Neural cell (in vitro differentiated cells): ENCODE measurements around the gene EMILIN1. TPM values are rescaled to one million over a fixed set of nuclear protein-coding genes. Genes with fewer than 3 reads are reported as not detected.
A peak's percentile ranks its signal among the peaks of the same experiment; 100 is the strongest.

Source experiments
- H2AFZ ChIP-seq: fragments of 200-600, 300-800 bp; sonication (generic), shearing (Covaris generic); 2 replicates; pipeline ENCODE4 v1.6.0; 2014; ENCODE audit warnings: low read depth, mild to moderate bottlenecking, antibody characterized with exemption, low read length, moderate library complexity
- H3F3A ChIP-seq: fragments of 200-600 bp; shearing (Covaris generic); 2 replicates; pipeline ENCODE4 v1.6.1; 2016; ENCODE audit warnings: mild to moderate bottlenecking, moderate library complexity, mixed read lengths, antibody characterized with exemption, low read length; ENCODE audit not compliant: insufficient read depth, poor library complexity, severe bottlenecking
- H3K27ac ChIP-seq: fragments of 200-600, 300-800 bp; sonication (generic), shearing (Covaris generic); 2 replicates; pipeline ENCODE4 v1.5.1; 2014; ENCODE audit warnings: mild to moderate bottlenecking, low read length, moderate library complexity
- H3K27me3 ChIP-seq: fragments of 300-800, 200-600 bp; sonication (generic), shearing (Covaris generic); 2 replicates; pipeline ENCODE4 v1.6.0; 2014; ENCODE audit warnings: mild to moderate bottlenecking, low read depth, low read length, moderate library complexity; ENCODE audit not compliant: insufficient read depth
- H3K36me3 ChIP-seq: fragments of 300-800, 200-600 bp; sonication (generic), shearing (Covaris generic); 2 replicates; pipeline ENCODE4 v1.5.1; 2014; ENCODE audit warnings: mild to moderate bottlenecking, antibody characterized with exemption, low read length, moderate library complexity; ENCODE audit not compliant: insufficient read depth
- H3K4me2 ChIP-seq: fragments of 300-800, 200-600 bp; sonication (generic), shearing (Covaris generic); 2 replicates; pipeline ENCODE4 v1.6.0; 2014; ENCODE audit warnings: mild to moderate bottlenecking, low read length
- H3K4me3 ChIP-seq: fragments of 300-800, 200-600 bp; sonication (generic), shearing (Covaris generic); 2 replicates; pipeline ENCODE4 v1.5.1; 2014; ENCODE audit warnings: mild to moderate bottlenecking, low read length, moderate library complexity
- H3K79me2 ChIP-seq: fragments of 200-600 bp; shearing (Covaris generic); replicated peaks from 2 replicates; pipeline ENCODE4 v1.6.0; 2014; ENCODE audit warnings: mild to moderate bottlenecking, low read length, moderate library complexity; ENCODE audit not compliant: insufficient read depth
- H3K9ac ChIP-seq: fragments of 300-800, 200-600 bp; sonication (generic), shearing (Covaris generic); 2 replicates; pipeline ENCODE4 v1.6.1; 2016; ENCODE audit warnings: mild to moderate bottlenecking, low read length, mixed read lengths
- H3K9me2 ChIP-seq: fragments of 200-600 bp; shearing (Covaris generic); 2 replicates; pipeline ENCODE4 v1.6.1; 2016; ENCODE audit warnings: mild to moderate bottlenecking, low read length, mixed read lengths; ENCODE audit not compliant: insufficient read depth
- H3K9me3 ChIP-seq: fragments of 200-600, 300-800 bp; sonication (generic), shearing (Covaris generic); 2 replicates; pipeline ENCODE4 v1.6.1; 2016; ENCODE audit warnings: mild to moderate bottlenecking, mixed run types, low read length, moderate library complexity, mixed read lengths
- H4K20me1 ChIP-seq: fragments of 200-600 bp; shearing (Covaris generic); 2 replicates; pipeline ENCODE4 v1.6.1; 2016; ENCODE audit warnings: mild to moderate bottlenecking, mixed run types; ENCODE audit not compliant: insufficient read depth
- EP300 ChIP-seq: fragments of 450-650 bp; conservative IDR thresholded peaks from 2 replicates; pipeline ENCODE4 v1.6.1; 2014; ENCODE audit warnings: antibody characterized with exemption, mild to moderate bottlenecking, moderate library complexity; ENCODE audit not compliant: poor library complexity, severe bottlenecking
- EZH2 ChIP-seq: fragments of 200-600, 300-800 bp; shearing (Covaris generic), sonication (generic); IDR thresholded peaks from 2 replicates; pipeline ENCODE4 v1.6.1; 2014; ENCODE audit warnings: antibody characterized with exemption, low read length, borderline replicate concordance, mild to moderate bottlenecking; ENCODE audit not compliant: insufficient read depth, poor library complexity, severe bottlenecking
- MXI1 ChIP-seq: fragments of 450-650 bp; conservative IDR thresholded peaks from 2 replicates; pipeline ENCODE4 v1.6.1; 2014; ENCODE audit warnings: antibody characterized with exemption, mild to moderate bottlenecking; ENCODE audit not compliant: poor library complexity, severe bottlenecking
- POLR2AphosphoS5 ChIP-seq: IDR thresholded peaks from 2 replicates; pipeline ENCODE4 v1.6.1; 2012
- RAD21 ChIP-seq: fragments of 450-650 bp; conservative IDR thresholded peaks from 2 replicates; pipeline ENCODE4 v1.6.1; 2014; ENCODE audit warnings: antibody characterized with exemption, mild to moderate bottlenecking, moderate library complexity
- SMC3 ChIP-seq: fragments of 450-650 bp; conservative IDR thresholded peaks from 2 replicates; pipeline ENCODE4 v1.6.1; 2014; ENCODE audit warnings: antibody characterized with exemption, mild to moderate bottlenecking, moderate library complexity; ENCODE audit not compliant: poor library complexity
- TAF1 ChIP-seq: IDR thresholded peaks from 2 replicates; pipeline ENCODE4 v1.6.1; 2012; ENCODE audit warnings: low read depth
- polyA plus RNA-seq: library from polyadenylated mRNA; depleted of rRNA; stranded (reverse); fragments of >200 nt; gene quantifications from 2 replicates; pipeline ENCODE4 v1.2.3, GENCODE V29; 2014
- TF ChIP-seq, protein P1 (sequence below): IDR thresholded peaks from 2 replicates; pipeline ENCODE4 v1.6.1; 2012; ENCODE audit warnings: borderline replicate concordance
- TF ChIP-seq, protein P2 (sequence below): fragments of 450-650 bp; IDR thresholded peaks from 2 replicates; pipeline ENCODE4 v1.5.1; 2014; ENCODE audit warnings: antibody characterized with exemption, mild to moderate bottlenecking, moderate library complexity; ENCODE audit not compliant: poor library complexity, severe bottlenecking

The EMILIN1 gene
- polyA plus RNA-seq, 1 donor from 2014 or later: 1.3 TPM

DNA sequence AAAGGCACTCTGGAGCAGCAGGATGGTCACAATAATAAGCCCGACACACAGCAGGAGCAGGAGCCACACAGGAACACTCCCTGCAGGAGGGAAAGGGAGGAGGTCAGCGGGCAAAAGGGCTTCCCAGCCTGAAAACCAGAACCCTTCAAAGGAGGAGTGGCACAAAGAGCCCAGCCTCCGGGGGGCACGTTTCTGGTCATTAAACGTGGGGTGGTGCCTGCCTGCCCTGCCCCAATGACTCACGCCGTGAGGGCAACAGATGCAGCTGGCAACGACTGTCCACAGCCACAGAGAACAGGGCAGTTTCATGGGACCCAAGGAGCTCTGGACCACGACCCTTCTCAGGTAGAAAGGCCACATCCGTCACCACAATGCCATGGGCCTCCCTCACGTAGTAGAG, 53.0 kb downstream of the EMILIN1 start:
- H3K27me3 ChIP-seq: no peaks in the 10 kb centered on the region
- H3F3A ChIP-seq: no peaks in the 10 kb centered on the region
- H3K9me3 ChIP-seq: no peaks in the 10 kb centered on the region
- H3K27ac ChIP-seq: no peak overlapping the region
- peaks cover 4% of the 10 kb centered on the region for H3K79me2 ChIP-seq
- H3K4me3 ChIP-seq: no peak overlapping the region
- no peaks in the 10 kb centered on the region for H3K9me2 ChIP-seq
- no peak overlapping the region for H3K9ac ChIP-seq
- H4K20me1 ChIP-seq: no peaks in the 10 kb centered on the region
- no peak overlapping the region for H3K4me2 ChIP-seq
- H2AFZ ChIP-seq: no peak overlapping the region
- no peak for TF ChIP-seq EZH2
- TF ChIP-seq, protein P1, sequence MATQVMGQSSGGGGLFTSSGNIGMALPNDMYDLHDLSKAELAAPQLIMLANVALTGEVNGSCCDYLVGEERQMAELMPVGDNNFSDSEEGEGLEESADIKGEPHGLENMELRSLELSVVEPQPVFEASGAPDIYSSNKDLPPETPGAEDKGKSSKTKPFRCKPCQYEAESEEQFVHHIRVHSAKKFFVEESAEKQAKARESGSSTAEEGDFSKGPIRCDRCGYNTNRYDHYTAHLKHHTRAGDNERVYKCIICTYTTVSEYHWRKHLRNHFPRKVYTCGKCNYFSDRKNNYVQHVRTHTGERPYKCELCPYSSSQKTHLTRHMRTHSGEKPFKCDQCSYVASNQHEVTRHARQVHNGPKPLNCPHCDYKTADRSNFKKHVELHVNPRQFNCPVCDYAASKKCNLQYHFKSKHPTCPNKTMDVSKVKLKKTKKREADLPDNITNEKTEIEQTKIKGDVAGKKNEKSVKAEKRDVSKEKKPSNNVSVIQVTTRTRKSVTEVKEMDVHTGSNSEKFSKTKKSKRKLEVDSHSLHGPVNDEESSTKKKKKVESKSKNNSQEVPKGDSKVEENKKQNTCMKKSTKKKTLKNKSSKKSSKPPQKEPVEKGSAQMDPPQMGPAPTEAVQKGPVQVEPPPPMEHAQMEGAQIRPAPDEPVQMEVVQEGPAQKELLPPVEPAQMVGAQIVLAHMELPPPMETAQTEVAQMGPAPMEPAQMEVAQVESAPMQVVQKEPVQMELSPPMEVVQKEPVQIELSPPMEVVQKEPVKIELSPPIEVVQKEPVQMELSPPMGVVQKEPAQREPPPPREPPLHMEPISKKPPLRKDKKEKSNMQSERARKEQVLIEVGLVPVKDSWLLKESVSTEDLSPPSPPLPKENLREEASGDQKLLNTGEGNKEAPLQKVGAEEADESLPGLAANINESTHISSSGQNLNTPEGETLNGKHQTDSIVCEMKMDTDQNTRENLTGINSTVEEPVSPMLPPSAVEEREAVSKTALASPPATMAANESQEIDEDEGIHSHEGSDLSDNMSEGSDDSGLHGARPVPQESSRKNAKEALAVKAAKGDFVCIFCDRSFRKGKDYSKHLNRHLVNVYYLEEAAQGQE: no peak
- TF ChIP-seq MXI1: no peak
- no peak for TF ChIP-seq TAF1
- no peak for TF ChIP-seq RAD21
- no peak for TF ChIP-seq EP300
- TF ChIP-seq, protein P2, sequence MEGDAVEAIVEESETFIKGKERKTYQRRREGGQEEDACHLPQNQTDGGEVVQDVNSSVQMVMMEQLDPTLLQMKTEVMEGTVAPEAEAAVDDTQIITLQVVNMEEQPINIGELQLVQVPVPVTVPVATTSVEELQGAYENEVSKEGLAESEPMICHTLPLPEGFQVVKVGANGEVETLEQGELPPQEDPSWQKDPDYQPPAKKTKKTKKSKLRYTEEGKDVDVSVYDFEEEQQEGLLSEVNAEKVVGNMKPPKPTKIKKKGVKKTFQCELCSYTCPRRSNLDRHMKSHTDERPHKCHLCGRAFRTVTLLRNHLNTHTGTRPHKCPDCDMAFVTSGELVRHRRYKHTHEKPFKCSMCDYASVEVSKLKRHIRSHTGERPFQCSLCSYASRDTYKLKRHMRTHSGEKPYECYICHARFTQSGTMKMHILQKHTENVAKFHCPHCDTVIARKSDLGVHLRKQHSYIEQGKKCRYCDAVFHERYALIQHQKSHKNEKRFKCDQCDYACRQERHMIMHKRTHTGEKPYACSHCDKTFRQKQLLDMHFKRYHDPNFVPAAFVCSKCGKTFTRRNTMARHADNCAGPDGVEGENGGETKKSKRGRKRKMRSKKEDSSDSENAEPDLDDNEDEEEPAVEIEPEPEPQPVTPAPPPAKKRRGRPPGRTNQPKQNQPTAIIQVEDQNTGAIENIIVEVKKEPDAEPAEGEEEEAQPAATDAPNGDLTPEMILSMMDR: no peak
- TF ChIP-seq POLR2AphosphoS5: no peak
- no peak for TF ChIP-seq SMC3
- no peaks in the 10 kb centered on the region for H3K36me3 ChIP-seq

DNA sequence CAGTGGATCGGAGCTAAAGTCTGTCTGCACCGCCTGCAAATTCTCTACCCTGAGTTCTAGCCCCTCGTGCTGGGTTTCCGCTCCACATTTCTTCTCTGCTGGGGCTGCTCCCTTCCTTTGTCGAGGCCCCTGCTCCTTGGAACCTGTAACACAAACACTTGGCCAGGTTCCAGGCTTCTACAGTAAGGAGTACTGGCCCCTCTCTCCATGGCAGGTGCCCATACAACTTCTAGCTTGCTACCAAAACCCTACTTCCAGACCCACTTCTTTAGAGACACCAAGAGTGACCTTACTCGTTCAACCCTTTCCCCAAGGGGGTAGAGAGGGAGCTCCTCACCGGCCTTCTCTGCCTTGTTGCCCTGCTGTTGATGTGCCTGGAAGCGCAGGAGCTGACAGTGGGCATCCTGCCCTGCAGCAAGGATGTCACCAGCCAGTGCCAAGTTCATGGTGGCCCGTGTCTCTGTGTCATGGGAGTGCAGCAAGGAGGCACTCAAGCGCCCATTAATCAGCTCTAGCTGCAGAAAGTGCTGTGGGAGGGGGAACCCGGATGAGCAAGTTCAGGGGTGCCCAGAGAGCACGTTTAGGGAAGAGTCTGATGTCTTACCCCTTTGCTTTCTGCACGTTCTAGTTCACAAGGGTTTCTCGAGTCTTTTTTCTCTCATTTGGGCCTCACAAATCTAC, 54.9 kb downstream of the EMILIN1 start:
- Histone ChIP-seq H4K20me1 (no peaks in the 10 kb centered on the region), H3K4me3 (peak overlapping the region; percentile 100), H2AFZ (no peak overlapping the region), H3K36me3 (no peaks in the 10 kb centered on the region), H3K27me3 (no peaks in the 10 kb centered on the region), H3K9me3 (no peaks in the 10 kb centered on the region), H3K9ac (peak overlapping the region; percentile 86), H3K27ac (no peak overlapping the region), H3K79me2 (peaks cover 4% of the 10 kb centered on the region), H3K4me2 (peak overlapping the region; percentile 84), H3K9me2 (no peaks in the 10 kb centered on the region), H3F3A (no peaks in the 10 kb centered on the region)
- TF ChIP-seq POLR2AphosphoS5 (no peak), SMC3 (no peak), EP300 (no peak), EZH2 (no peak), TAF1 (no peak), MXI1 (no peak), RAD21 (no peak)
- TF ChIP-seq, protein P1: no peak
- TF ChIP-seq, protein P2: no peak
